ENCODE results near the gene IL4I1. TPM values are rescaled to one million over a fixed set of nuclear protein-coding genes. Genes with fewer than 3 reads are reported as not detected.

Gene IL4I1
- polyA plus RNA-seq, 1 of the 3 experiments (the other 2 are of a cell fraction) = 0.35 TPM

DNA sequence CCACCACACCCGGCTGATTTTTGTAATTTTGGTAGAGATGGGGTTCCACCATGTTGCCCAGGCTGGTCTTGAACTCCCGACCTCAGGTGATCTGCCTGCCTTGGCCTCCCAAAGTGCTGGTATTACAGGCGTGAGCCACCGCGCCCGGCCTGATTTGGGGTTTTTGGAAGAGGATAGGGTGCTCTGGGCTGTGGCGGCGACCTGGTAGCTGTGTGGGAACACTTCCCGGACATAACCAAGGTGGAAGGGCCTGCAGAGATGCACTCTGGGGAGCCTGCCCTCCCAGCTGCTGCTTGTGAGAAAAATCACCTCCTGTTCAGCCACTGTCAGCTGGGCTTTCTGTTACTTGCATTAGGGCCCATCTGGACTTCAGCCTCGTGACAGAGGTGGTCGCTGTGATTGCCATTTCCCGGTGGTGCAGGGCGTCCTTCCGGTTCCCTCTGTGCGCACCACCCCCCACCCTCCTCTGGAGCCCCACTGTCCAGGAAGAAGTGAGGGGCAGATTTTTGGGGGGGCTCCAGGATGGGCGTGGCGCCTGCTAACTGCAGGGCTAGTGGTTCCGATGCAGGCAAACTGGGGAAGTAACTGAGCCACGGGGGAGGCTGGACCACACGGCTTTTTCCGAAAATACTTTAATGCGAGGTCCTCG lies 7.5 kb downstream of the IL4I1 start:
- Histone ChIP-seq H3K4me3 (ENCODE audit: low read depth in 2 of 2, low read length in 1 of 2) (no peak overlapping the region), H3F3A (replicated peaks; ENCODE audit: insufficient read depth) (peaks cover 10% of the 10 kb centered on the region), H3K4me1 (ENCODE audit: control insufficient read depth in 1 of 2, insufficient read depth in 2 of 2, low read depth in 1 of 2, low read length in 1 of 2) (peaks cover 0 to 13% of the 10 kb centered on the region in 2 experiments; a peak in 1 of 4 replicates), H3K27me3 (ENCODE audit: insufficient read depth) (no peaks in the 10 kb centered on the region), H3K36me3 (replicated peaks in 1 of 2; ENCODE audit: control insufficient read depth in 1 of 2, insufficient read depth in 2 of 2, low read length in 1 of 2) (peaks cover 0 to 8% of the 10 kb centered on the region in 2 experiments), H3K9ac (no peak overlapping the region), H3K4me2 (no peak overlapping the region), H4K20me1 (ENCODE audit: insufficient read depth) (no peaks in the 10 kb centered on the region), H3K9me3 (no peaks in the 10 kb centered on the region), H3K9me2 (no peaks in the 10 kb centered on the region), H3K79me2 (ENCODE audit: insufficient read depth) (no peaks in the 10 kb centered on the region), H3K27ac (ENCODE audit: low read depth in 2 of 2, low read length in 1 of 2) (no peak overlapping the region), H2AFZ (ENCODE audit: low read depth) (no peak overlapping the region)
- TF ChIP-seq, protein P1, sequence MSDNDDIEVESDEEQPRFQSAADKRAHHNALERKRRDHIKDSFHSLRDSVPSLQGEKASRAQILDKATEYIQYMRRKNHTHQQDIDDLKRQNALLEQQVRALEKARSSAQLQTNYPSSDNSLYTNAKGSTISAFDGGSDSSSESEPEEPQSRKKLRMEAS (IDR thresholded peaks at IDR 0.05; ENCODE audit: low read depth) = no peak
- TF ChIP-seq TEAD4 (IDR thresholded peaks at IDR 0.05; ENCODE audit: borderline replicate concordance, insufficient read depth) = no peak
- no peak for TF ChIP-seq EP300 (IDR thresholded peaks at IDR 0.05; ENCODE audit: borderline replicate concordance in 1 of 2, low read depth in 1 of 2, low read length in 1 of 2)
- no peak for TF ChIP-seq IRF3 (IDR thresholded peaks at IDR 0.05; ENCODE audit: low read depth, low read length)
- TF ChIP-seq FOSL2 (IDR thresholded peaks at IDR 0.05; ENCODE audit: borderline replicate concordance, low read depth) = no peak
- no peak for TF ChIP-seq FOXJ3 (CRISPR knock-in tag; IDR thresholded peaks at IDR 0.05)
- no peak for TF ChIP-seq GABPA (IDR thresholded peaks at IDR 0.05; ENCODE audit: low read depth)
- DNase-seq = no peak
- POLR2A ChIA-PET = no interaction called here
- CTCF ChIA-PET = interaction anchor here (1.2 to 1.6 kb wide), 6 partner anchors 11 to 79 kb away, joined by 3 to 6 read pairs (median 4); partner anchors contain the start of genes AKT1S1 and TBC1D17
- 96% methylated on average over 17 of the region's 23 CpGs for WGBS (ENCODE audit: low lambda C conversion rate)

- no peak for TF ChIP-seq RCOR1 (IDR thresholded peaks at IDR 0.05; ENCODE audit: low read length)
- TF ChIP-seq, protein P1 (IDR thresholded peaks at IDR 0.05; ENCODE audit: low read depth) = no peak
- TF ChIP-seq GABPA (IDR thresholded peaks at IDR 0.05; ENCODE audit: low read depth) = no peak
- TF ChIP-seq FOSL2 (IDR thresholded peaks at IDR 0.05; ENCODE audit: borderline replicate concordance, low read depth) = no peak
- no peak for TF ChIP-seq TEAD4 (IDR thresholded peaks at IDR 0.05; ENCODE audit: borderline replicate concordance, insufficient read depth)
- no peak for TF ChIP-seq ELF1 (IDR thresholded peaks at IDR 0.05)
- TF ChIP-seq TCF12 (IDR thresholded peaks at IDR 0.05) = no peak
- TF ChIP-seq RFX5 (IDR thresholded peaks at IDR 0.05; ENCODE audit: low read length) = no peak
- no peak for TF ChIP-seq TAF1 (IDR thresholded peaks at IDR 0.05; ENCODE audit: borderline replicate concordance, low read depth, low read length)
- Histone ChIP-seq H3K9ac (no peak overlapping the region), H3K9me3 (no peaks in the 10 kb centered on the region), H3K4me2 (no peak overlapping the region), H3K36me3 (replicated peaks in 1 of 2; ENCODE audit: control insufficient read depth in 1 of 2, insufficient read depth in 2 of 2, low read length in 1 of 2) (peaks cover 4 to 15% of the 10 kb centered on the region in 2 experiments), H4K20me1 (ENCODE audit: insufficient read depth) (no peaks in the 10 kb centered on the region), H3K27me3 (ENCODE audit: insufficient read depth) (no peaks in the 10 kb centered on the region), H3F3A (replicated peaks; ENCODE audit: insufficient read depth) (peaks cover 10% of the 10 kb centered on the region), H3K79me2 (ENCODE audit: insufficient read depth) (no peaks in the 10 kb centered on the region), H3K4me3 (ENCODE audit: low read depth in 2 of 2, low read length in 1 of 2) (no peak overlapping the region), H3K4me1 (ENCODE audit: control insufficient read depth in 1 of 2, insufficient read depth in 2 of 2, low read depth in 1 of 2, low read length in 1 of 2) (peaks cover 0 to 13% of the 10 kb centered on the region in 2 experiments; a peak in 1 of 4 replicates), H2AFZ (ENCODE audit: low read depth) (no peak overlapping the region), H3K9me2 (no peaks in the 10 kb centered on the region), H3K27ac (ENCODE audit: low read depth in 2 of 2, low read length in 1 of 2) (no peak overlapping the region)
- POLR2A ChIA-PET = no interaction called here
- WGBS (ENCODE audit: low lambda C conversion rate) = 97% methylated on average over 18 of the region's 18 CpGs
- CTCF ChIA-PET = interaction anchor here (1.2 kb wide), 1 partner anchor 10 kb away, joined by 3 read pairs; no protein-coding TSS in a partner anchor
- no peak for DNase-seq
Observed at GRCh38 chr19:49888510-49888824, 8.2 kb downstream of the IL4I1 start.
